ENCODE measurements around the gene ELOA2. TPM values are rescaled to one million over a fixed set of nuclear protein-coding genes. Genes with fewer than 3 reads are reported as not detected.
A peak's percentile ranks its signal among the peaks of the same experiment; 100 is the strongest.

Gene ELOA2
- 0.01 TPM for polyA plus RNA-seq
- long read RNA-seq, donor 1 = 0 reads
- long read RNA-seq, donor 2 = 0 reads
- long read RNA-seq, donor 3 = 0 reads
- long read RNA-seq, donor 4 = 0 reads
- long read RNA-seq, donor 5 = 0 reads
- long read RNA-seq, donor 6 = 0 reads
- long read RNA-seq, donor 7 = 0 reads
- long read RNA-seq, donor 8 = 0 reads
- long read RNA-seq, donor 9 = 0 reads
- long read RNA-seq, donor 10 = 0 reads
- long read RNA-seq, donor 11 = 0 reads

DNA sequence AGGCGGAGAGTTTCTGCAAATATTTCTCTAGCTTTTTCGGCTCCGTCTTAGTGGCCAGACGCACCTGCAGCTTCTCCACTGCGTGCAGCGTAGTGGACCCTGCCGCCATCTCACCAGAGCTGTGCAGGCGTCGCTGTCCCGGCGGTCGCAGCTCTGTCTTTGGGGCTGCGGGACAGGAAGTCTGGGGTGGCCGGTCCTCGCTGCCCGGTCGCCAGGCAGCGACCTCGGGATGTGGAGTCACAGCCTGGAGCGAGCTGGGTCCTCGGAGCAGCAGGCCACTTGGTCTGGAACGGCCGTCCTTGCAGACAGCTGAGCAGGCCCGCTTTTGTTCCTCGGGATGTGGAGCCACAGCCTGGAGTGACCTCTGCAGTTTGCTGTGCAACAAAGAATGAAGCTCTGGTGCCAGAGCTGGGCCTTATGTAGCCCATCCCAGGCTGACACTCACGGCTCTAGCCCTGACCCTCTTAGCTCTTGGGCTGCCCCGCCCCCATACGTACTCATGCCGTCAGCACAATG lies at the start of gene ELOA2:
Gene ELOA2, minus strand, starts transcription at position 466 of the 516 bp plus-strand sequence. Its CDS starts 357 bp downstream, at position 109.
- H3K27ac ChIP-seq (ENCODE audit: low read length) = no peak within 1 kb of the TSS
- WGBS (ENCODE audit: insufficient coverage, low lambda C conversion rate) = no CpG with 5 or more reads among the region's 29 CpGs
- H3K27me3 ChIP-seq (ENCODE audit: control insufficient read depth, insufficient read depth, low read length) = no peaks in the 10 kb centered on the region
- H3K4me1 ChIP-seq (ENCODE audit: control insufficient read depth, insufficient read depth, low read length) = no peaks in the 10 kb centered on the region
- H3K4me3 ChIP-seq (ENCODE audit: low read length) = no peak within 1 kb of the TSS
- H3K36me3 ChIP-seq (ENCODE audit: control insufficient read depth, insufficient read depth, low read length) = no peaks in the 10 kb centered on the region
- no peak for DNase-seq
- H3K9me3 ChIP-seq (ENCODE audit: control insufficient read depth, low read depth, low read length) = peaks cover 21% of the 10 kb centered on the region

DNA sequence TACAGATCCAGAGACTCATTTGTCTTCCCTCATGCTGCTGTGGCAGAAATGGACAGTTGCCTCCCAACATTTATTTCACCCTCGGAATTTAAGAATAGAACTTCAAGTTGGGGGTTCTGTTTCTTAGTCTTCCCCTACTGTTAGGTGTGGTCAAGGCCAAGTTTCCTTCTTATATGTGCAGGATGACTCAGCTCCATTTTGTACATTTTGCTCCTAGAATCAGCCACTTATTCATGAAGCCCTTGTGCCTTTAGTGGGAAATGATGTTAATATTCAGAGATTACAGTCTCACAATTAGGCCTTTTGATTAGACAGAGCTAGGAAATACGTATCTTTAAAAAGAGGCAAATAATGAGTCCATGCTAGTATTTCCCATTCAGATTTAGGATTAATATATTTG lies 46.2 kb upstream of the ELOA2 start:
- Histone ChIP-seq H3K27ac (ENCODE audit: low read length) (no peak overlapping the region), H3K36me3 (ENCODE audit: control insufficient read depth, insufficient read depth, low read length) (no peaks in the 10 kb centered on the region)
- whole genome bisulfite sequencing (ENCODE audit: insufficient coverage, low lambda C conversion rate) = 60% methylated on average over 1 of the region's 2 CpGs

GRCh38 chr18:47080872-47081271 lies 45.5 kb upstream of the ELOA2 start:
- no peaks in the 10 kb centered on the region for H3K4me1 ChIP-seq (ENCODE audit: control insufficient read depth, insufficient read depth, low read length)
- no peak overlapping the region for H3K27ac ChIP-seq (ENCODE audit: low read length)
- H3K4me3 ChIP-seq (ENCODE audit: low read length) = no peak overlapping the region
- no peaks in the 10 kb centered on the region for H3K9me3 ChIP-seq (ENCODE audit: control insufficient read depth, low read depth, low read length)
- no peaks in the 10 kb centered on the region for H3K27me3 ChIP-seq (ENCODE audit: control insufficient read depth, insufficient read depth, low read length)
- WGBS (ENCODE audit: insufficient coverage, low lambda C conversion rate) = 94% methylated on average over 2 of the region's 2 CpGs
- no peak for DNase-seq
- H3K36me3 ChIP-seq (ENCODE audit: control insufficient read depth, insufficient read depth, low read length) = no peaks in the 10 kb centered on the region

More for the DNA sequence above, 46.2 kb upstream of the ELOA2 start:
- Histone ChIP-seq H3K27me3 (ENCODE audit: control insufficient read depth, insufficient read depth, low read length) (no peaks in the 10 kb centered on the region), H3K4me1 (ENCODE audit: control insufficient read depth, insufficient read depth, low read length) (no peaks in the 10 kb centered on the region), H3K4me3 (ENCODE audit: low read length) (no peak overlapping the region), H3K9me3 (ENCODE audit: control insufficient read depth, low read depth, low read length) (no peaks in the 10 kb centered on the region)
- DNase-seq = no peak

- no peak for DNase-seq
- WGBS (ENCODE audit: insufficient coverage, low lambda C conversion rate) = 100% methylated on average over 1 of the region's 7 CpGs
Measured at GRCh38 chr18:47077111-47077510, 41.7 kb upstream of the ELOA2 start.

DNA sequence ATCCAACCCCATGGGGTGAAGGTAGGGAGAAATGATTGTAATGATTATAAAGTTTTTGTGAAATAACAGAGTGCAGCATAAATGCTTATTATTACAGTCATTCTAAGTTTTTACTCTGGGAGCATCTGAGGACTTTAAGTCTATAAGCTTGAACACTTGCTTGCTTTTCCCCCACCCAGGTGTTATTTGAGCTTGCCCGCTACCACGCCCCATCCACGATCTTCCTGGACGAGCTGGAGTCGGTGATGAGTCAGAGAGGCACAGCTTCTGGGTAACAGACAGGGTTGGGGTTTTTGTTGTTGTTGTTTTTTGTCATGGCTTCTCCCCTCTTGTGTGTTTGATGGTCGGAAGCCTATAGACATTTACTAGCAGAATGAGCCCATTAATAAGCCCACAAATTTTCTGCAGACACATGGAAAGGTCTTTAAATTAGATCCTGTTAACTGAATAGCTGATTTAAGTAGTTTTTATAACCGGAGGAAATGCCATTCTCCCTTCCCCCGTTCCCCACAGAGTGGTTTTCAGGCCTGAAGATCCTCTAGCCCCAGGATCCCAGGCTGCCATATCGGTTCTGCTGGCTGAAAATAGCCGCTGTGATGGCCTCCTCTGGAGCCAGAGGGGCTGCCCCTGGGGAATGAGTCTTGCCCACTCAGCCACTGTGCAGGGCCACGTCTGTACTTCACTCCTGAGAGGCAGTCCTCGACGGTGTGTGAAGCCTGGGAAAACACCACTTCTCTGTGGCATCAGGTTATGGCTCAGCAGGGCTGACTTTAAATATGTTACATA lies 39.9 kb upstream of the ELOA2 start:
- Histone ChIP-seq H3K4me3 (ENCODE audit: low read length) (no peak overlapping the region), H3K36me3 (ENCODE audit: control insufficient read depth, insufficient read depth, low read length) (no peaks in the 10 kb centered on the region), H3K9me3 (ENCODE audit: control insufficient read depth, low read depth, low read length) (no peaks in the 10 kb centered on the region), H3K27ac (ENCODE audit: low read length) (no peak overlapping the region), H3K4me1 (ENCODE audit: control insufficient read depth, insufficient read depth, low read length) (no peaks in the 10 kb centered on the region), H3K27me3 (ENCODE audit: control insufficient read depth, insufficient read depth, low read length) (no peaks in the 10 kb centered on the region)
- no peak for DNase-seq
- 100% methylated on average over 1 of the region's 13 CpGs for WGBS (ENCODE audit: insufficient coverage, low lambda C conversion rate)

More at GRCh38 chr18:47077111-47077510, 41.7 kb upstream of the ELOA2 start:
- H3K4me3 ChIP-seq (ENCODE audit: low read length) = no peak overlapping the region
- no peaks in the 10 kb centered on the region for H3K36me3 ChIP-seq (ENCODE audit: control insufficient read depth, insufficient read depth, low read length)
- H3K4me1 ChIP-seq (ENCODE audit: control insufficient read depth, insufficient read depth, low read length) = no peaks in the 10 kb centered on the region
- no peaks in the 10 kb centered on the region for H3K9me3 ChIP-seq (ENCODE audit: control insufficient read depth, low read depth, low read length)
- H3K27me3 ChIP-seq (ENCODE audit: control insufficient read depth, insufficient read depth, low read length) = no peaks in the 10 kb centered on the region
- no peak overlapping the region for H3K27ac ChIP-seq (ENCODE audit: low read length)

DNA sequence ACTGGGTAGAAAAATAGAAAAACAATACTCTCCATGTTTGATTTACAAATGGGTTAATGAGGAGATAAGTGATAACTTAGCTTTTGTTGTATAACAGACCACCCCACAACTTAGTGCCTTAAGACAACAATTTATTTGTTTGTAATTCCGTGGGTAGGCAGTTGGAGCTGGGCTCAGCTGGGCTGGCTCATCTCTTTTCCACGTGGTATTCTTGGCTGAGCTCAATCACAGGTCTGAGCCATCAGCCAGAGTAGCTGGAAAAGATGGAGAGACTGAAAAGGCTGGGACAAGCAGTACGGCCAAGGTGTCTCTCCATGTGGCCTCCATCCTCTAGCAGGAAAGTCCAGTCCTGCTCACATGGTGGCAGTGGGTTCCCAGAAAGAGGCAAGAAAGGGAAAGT lies 32.2 kb upstream of the ELOA2 start:
- Histone ChIP-seq H3K36me3 (ENCODE audit: control insufficient read depth, insufficient read depth, low read length) (no peaks in the 10 kb centered on the region), H3K27ac (ENCODE audit: low read length) (no peak overlapping the region), H3K4me3 (ENCODE audit: low read length) (no peak overlapping the region), H3K27me3 (ENCODE audit: control insufficient read depth, insufficient read depth, low read length) (no peaks in the 10 kb centered on the region), H3K4me1 (ENCODE audit: control insufficient read depth, insufficient read depth, low read length) (no peaks in the 10 kb centered on the region), H3K9me3 (ENCODE audit: control insufficient read depth, low read depth, low read length) (no peaks in the 10 kb centered on the region)
- DNase-seq = no peak
- WGBS (ENCODE audit: insufficient coverage, low lambda C conversion rate) = no CpG with 5 or more reads among the region's 3 CpGs

DNA sequence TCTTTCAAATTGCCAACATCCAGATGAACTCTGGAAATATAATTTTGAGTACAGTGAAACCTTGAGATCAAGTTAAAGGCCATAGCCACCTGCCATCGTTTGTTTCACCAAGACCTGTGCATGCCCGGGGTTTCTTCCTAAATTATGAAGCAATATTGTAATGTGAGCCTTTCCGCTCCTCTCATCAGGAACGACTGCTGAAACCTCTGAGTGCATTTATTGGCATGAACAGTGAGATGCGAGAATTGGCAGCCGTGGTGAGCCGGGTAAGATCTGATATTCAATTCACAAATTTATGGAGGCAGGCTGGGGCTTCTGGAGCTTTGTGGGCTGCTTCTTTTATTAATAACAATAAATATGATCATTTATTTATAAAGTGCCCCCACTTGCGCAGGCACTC lies 27.7 kb upstream of the ELOA2 start:
- Histone ChIP-seq H3K36me3 (ENCODE audit: control insufficient read depth, insufficient read depth, low read length) (no peaks in the 10 kb centered on the region), H3K27me3 (ENCODE audit: control insufficient read depth, insufficient read depth, low read length) (no peaks in the 10 kb centered on the region), H3K4me3 (ENCODE audit: low read length) (no peak overlapping the region), H3K4me1 (ENCODE audit: control insufficient read depth, insufficient read depth, low read length) (no peaks in the 10 kb centered on the region), H3K27ac (ENCODE audit: low read length) (no peak overlapping the region), H3K9me3 (ENCODE audit: control insufficient read depth, low read depth, low read length) (no peaks in the 10 kb centered on the region)
- no peak for DNase-seq
- WGBS (ENCODE audit: insufficient coverage, low lambda C conversion rate) = no CpG with 5 or more reads among the region's 8 CpGs

- Histone ChIP-seq H3K27ac (ENCODE audit: low read length) (no peak overlapping the region), H3K4me3 (ENCODE audit: low read length) (no peak overlapping the region), H3K4me1 (ENCODE audit: control insufficient read depth, insufficient read depth, low read length) (no peaks in the 10 kb centered on the region), H3K27me3 (ENCODE audit: control insufficient read depth, insufficient read depth, low read length) (no peaks in the 10 kb centered on the region), H3K9me3 (ENCODE audit: control insufficient read depth, low read depth, low read length) (no peaks in the 10 kb centered on the region), H3K36me3 (ENCODE audit: control insufficient read depth, insufficient read depth, low read length) (no peaks in the 10 kb centered on the region)
- WGBS (ENCODE audit: insufficient coverage, low lambda C conversion rate) = no CpG with 5 or more reads among the region's 2 CpGs
- DNase-seq = no peak
Measured at GRCh38 chr18:47062471-47062870, 27.1 kb upstream of the ELOA2 start.

DNA sequence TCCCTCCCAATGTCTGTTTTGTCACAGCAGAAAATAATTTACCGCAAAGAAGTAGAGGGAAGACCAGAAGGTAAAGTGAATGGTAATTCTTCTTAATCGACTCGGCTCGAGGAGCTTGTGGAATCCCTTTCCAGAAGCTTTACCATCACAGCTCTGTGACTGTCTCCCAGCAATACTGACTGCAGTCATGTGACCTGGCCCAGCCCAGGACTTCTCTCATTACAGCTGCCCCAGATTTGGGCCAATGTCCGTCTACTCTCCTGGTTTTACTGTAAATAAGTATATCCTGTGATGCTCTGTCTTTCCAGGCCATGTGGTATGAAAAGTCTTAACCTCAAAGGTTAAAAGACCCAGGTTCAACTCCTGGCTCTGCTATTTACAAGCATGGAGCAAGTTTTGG lies 18.9 kb upstream of the ELOA2 start:
- H3K4me3 ChIP-seq (ENCODE audit: low read length) = no peak overlapping the region
- H3K27me3 ChIP-seq (ENCODE audit: control insufficient read depth, insufficient read depth, low read length) = no peaks in the 10 kb centered on the region
- 83% methylated on average over 1 of the region's 5 CpGs for WGBS (ENCODE audit: insufficient coverage, low lambda C conversion rate)
- H3K36me3 ChIP-seq (ENCODE audit: control insufficient read depth, insufficient read depth, low read length) = no peaks in the 10 kb centered on the region
- no peak overlapping the region for H3K27ac ChIP-seq (ENCODE audit: low read length)
- H3K4me1 ChIP-seq (ENCODE audit: control insufficient read depth, insufficient read depth, low read length) = no peaks in the 10 kb centered on the region
- no peaks in the 10 kb centered on the region for H3K9me3 ChIP-seq (ENCODE audit: control insufficient read depth, low read depth, low read length)
- no peak for DNase-seq

DNA sequence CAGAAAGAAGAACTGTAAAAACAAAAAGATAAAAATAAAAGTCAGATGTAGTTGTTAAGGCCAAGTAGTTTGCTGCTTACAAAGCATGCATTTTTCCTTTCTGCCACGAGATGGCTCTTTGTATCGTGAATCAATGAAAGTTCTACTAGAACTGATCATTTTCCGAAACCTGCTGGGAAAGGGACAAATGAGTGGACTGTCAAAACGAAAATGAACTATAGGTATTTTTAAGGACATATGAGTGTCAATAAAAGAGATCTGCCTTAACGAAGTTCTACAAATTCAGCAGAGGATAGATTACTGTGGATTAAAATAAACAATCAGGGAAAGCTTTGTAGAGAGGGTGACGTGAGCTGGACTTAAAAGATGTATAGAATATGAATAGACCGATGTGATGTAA lies 15.0 kb upstream of the ELOA2 start:
- Histone ChIP-seq H3K4me3 (ENCODE audit: low read length) (no peak overlapping the region), H3K27ac (ENCODE audit: low read length) (no peak overlapping the region), H3K4me1 (ENCODE audit: control insufficient read depth, insufficient read depth, low read length) (no peaks in the 10 kb centered on the region), H3K36me3 (ENCODE audit: control insufficient read depth, insufficient read depth, low read length) (no peaks in the 10 kb centered on the region), H3K9me3 (ENCODE audit: control insufficient read depth, low read depth, low read length) (no peaks in the 10 kb centered on the region), H3K27me3 (ENCODE audit: control insufficient read depth, insufficient read depth, low read length) (no peaks in the 10 kb centered on the region)
- WGBS (ENCODE audit: insufficient coverage, low lambda C conversion rate) = 23% methylated on average over 3 of the region's 7 CpGs
- DNase-seq = peak in 1 of 2 donors; percentile 16
